HepG2 (cell line): ENCODE results near the gene BBS5. TPM values are rescaled to one million over a fixed set of nuclear protein-coding genes. Genes with fewer than 3 reads are reported as not detected.
A peak's percentile ranks its signal among the peaks of the same experiment; 100 is the strongest.

ENCODE experiments used
- AGO2 ChIP-seq: fragments of 200-400 bp; formaldehyde crosslinking; optimal IDR thresholded peaks from 2 replicates; pipeline ENCODE3; 2017; ENCODE audit warnings: mild to moderate bottlenecking, low read depth, low read length, moderate library complexity
- CBX1 ChIP-seq: IDR thresholded peaks from one replicate; pipeline ENCODE4 v1.6.1; 2016; ENCODE audit warnings: antibody characterized with exemption, low read depth
- CC2D1A ChIP-seq: sonication (generic); formaldehyde crosslinking; IDR thresholded peaks from 2 replicates; pipeline ENCODE4 v1.8.1; 2023; ENCODE audit warnings: mild to moderate bottlenecking, missing genetic modification reagents
- CEBPZ ChIP-seq: IDR thresholded peaks from 2 replicates; pipeline ENCODE4 v1.6.1; 2012; ENCODE audit warnings: low read length, improper control_type of control experiment
- GATAD2A ChIP-seq: IDR thresholded peaks from 2 replicates; pipeline ENCODE4 v1.6.1; 2016
- MAZ ChIP-seq, 2 experiments: sonication (generic) in 1 of 2; formaldehyde crosslinking in 1 of 2; IDR thresholded peaks; 2 replicates each; pipeline versions ENCODE4 v1.5.0 to v1.6.1; 2012 to 2020; ENCODE audit warnings: low read depth in 2 of 2, mild to moderate bottlenecking in 2 of 2, borderline replicate concordance in 1 of 2, improper control_type of control experiment in 1 of 2, low read length in 1 of 2, missing genetic modification reagents in 1 of 2, moderate library complexity in 1 of 2
- MBD4 ChIP-seq: IDR thresholded peaks from 2 replicates; pipeline ENCODE4 v1.6.1; 2012; ENCODE audit warnings: low read length, inconsistent platforms, borderline replicate concordance
- PHF8 ChIP-seq: sonication (generic); formaldehyde crosslinking; IDR thresholded peaks from 2 replicates; pipeline ENCODE4 v1.5.0; 2020; ENCODE audit warnings: missing genetic modification reagents
- SIX1 ChIP-seq: sonication (generic); formaldehyde crosslinking; IDR thresholded peaks from 2 replicates; pipeline ENCODE4 v1.4.0; 2020; ENCODE audit warnings: missing genetic modification reagents, borderline replicate concordance
- TRIM22 ChIP-seq: fragments of 450-650 bp; IDR thresholded peaks from 2 replicates; pipeline ENCODE4 v1.6.1; 2017
- XBP1 ChIP-seq: sonication (generic); formaldehyde crosslinking; IDR thresholded peaks from 2 replicates; pipeline ENCODE4 v1.5.0; 2020; ENCODE audit warnings: missing genetic modification reagents
- ZBTB20 ChIP-seq: sonication (generic); formaldehyde crosslinking; IDR thresholded peaks from 2 replicates; pipeline ENCODE4 v1.8.1; 2023; ENCODE audit warnings: missing genetic modification reagents, low read depth, mild to moderate bottlenecking, borderline replicate concordance
- ZFP82 ChIP-seq: sonication (generic); formaldehyde crosslinking; IDR thresholded peaks from 2 replicates; pipeline ENCODE4 v1.5.1; 2020; ENCODE audit warnings: mild to moderate bottlenecking, missing genetic modification reagents, borderline replicate concordance
- ZNF292 ChIP-seq: sonication (generic); formaldehyde crosslinking; IDR thresholded peaks from 2 replicates; pipeline ENCODE4 v1.8.1; 2022; ENCODE audit warnings: mild to moderate bottlenecking, low read depth, missing genetic modification reagents, borderline replicate concordance
- ZNF3 ChIP-seq: IDR thresholded peaks from 2 replicates; pipeline ENCODE4 v1.7.0; 2017; ENCODE audit warnings: inconsistent platforms
- ZNF331 ChIP-seq: sonication (generic); formaldehyde crosslinking; IDR thresholded peaks from 2 replicates; pipeline ENCODE4 v1.4.0; 2020; ENCODE audit warnings: missing genetic modification reagents
- ZNF34 ChIP-seq: sonication (generic); formaldehyde crosslinking; IDR thresholded peaks from 2 replicates; pipeline ENCODE4 v1.4.0; 2020; ENCODE audit warnings: mild to moderate bottlenecking, missing genetic modification reagents, borderline replicate concordance
- ZNF512 ChIP-seq: sonication (generic); formaldehyde crosslinking; IDR thresholded peaks from 2 replicates; pipeline ENCODE4 v1.4.0; 2020; ENCODE audit warnings: mild to moderate bottlenecking, missing genetic modification reagents
- ZNF792 ChIP-seq: IDR thresholded peaks from 2 replicates; pipeline ENCODE4 v1.6.1; 2016
- polyA plus RNA-seq, 8 experiments: library from polyadenylated mRNA; depleted of rRNA in 3 of 8; stranded (reverse) in 7 of 8; unstranded in 1 of 8; fragments of >200 nt; fragmentation: Illumina TruSeq in 4 of 8; extraction: Trizol in 4 of 8; gene quantifications; 2 replicates each; pipeline versions ENCODE4 v1.2.1 to v1.2.3, GENCODE V29; 2011 to 2016; ENCODE audit warnings: low read depth in 4 of 8, missing spikeins in 1 of 8, mixed read lengths in 1 of 8; ENCODE audit not compliant: insufficient read depth in 1 of 8
- total RNA-seq, 5 experiments: library from RNA; depleted of rRNA; stranded (reverse); fragments of >200 nt; fragmentation: Illumina TruSeq; extraction: Trizol; gene quantifications; 2 replicates each; pipeline ENCODE4 v1.2.3, GENCODE V29; 2016; ENCODE audit warnings: low read depth in 1 of 5
- TF ChIP-seq, protein P1 (sequence below): sonication (generic); formaldehyde crosslinking; IDR thresholded peaks from 2 replicates; pipeline ENCODE4 v1.4.0; 2020; ENCODE audit warnings: missing genetic modification reagents

The BBS5 gene
- total and polyA plus RNA-seq, 2 of the 13 experiments (the other 11 are each of a cell fraction or from before 2014, with no cell fraction given) = 1.8 to 4.5 TPM

GRCh38 chr2:169485650-169486138 lies 6.4 kb downstream of the BBS5 start (continued):
- no peak for TF ChIP-seq XBP1 (CRISPR knock-in tag)
- no peak for TF ChIP-seq ZBTB20
- TF ChIP-seq MAZ (IDR thresholded peaks at IDR 0.05; ENCODE audit: borderline replicate concordance, low read depth, low read length) = no peak
- TF ChIP-seq MAZ (CRISPR knock-in tag; IDR thresholded peaks at IDR 0.05; ENCODE audit: low read depth) = no peak
- no peak for TF ChIP-seq ZNF292 (CRISPR knock-in tag)
- TF ChIP-seq CEBPZ = no peak
- no peak; the same call in 1 of the 2 replicates for TF ChIP-seq ZNF331
- TF ChIP-seq, protein P1, sequence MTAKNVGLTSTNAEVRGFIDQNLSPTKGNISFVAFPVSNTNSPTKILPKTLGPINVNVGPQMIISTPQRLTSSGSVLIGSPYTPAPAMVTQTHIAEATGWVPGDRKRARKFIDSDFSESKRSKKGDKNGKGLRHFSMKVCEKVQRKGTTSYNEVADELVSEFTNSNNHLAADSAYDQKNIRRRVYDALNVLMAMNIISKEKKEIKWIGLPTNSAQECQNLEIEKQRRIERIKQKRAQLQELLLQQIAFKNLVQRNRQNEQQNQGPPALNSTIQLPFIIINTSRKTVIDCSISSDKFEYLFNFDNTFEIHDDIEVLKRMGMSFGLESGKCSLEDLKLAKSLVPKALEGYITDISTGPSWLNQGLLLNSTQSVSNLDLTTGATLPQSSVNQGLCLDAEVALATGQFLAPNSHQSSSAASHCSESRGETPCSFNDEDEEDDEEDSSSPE (CRISPR knock-in tag) = no peak
- no peak for TF ChIP-seq ZFP82 (CRISPR knock-in tag)
- TF ChIP-seq AGO2 = no peak
- TF ChIP-seq ZNF3 (CRISPR knock-in tag) = no peak
- TF ChIP-seq TRIM22 = no peak
- TF ChIP-seq MBD4 = no peak
- no peak for TF ChIP-seq ZNF34 (CRISPR knock-in tag)
- no peak for TF ChIP-seq CC2D1A (CRISPR knock-in tag)
- no peak for TF ChIP-seq CBX1
- TF ChIP-seq ZNF792 (CRISPR knock-in tag) = no peak
- TF ChIP-seq PHF8 = no peak
- no peak for TF ChIP-seq SIX1 (CRISPR knock-in tag)
- TF ChIP-seq GATAD2A (CRISPR knock-in tag) = peak; percentile 79
- no peak for TF ChIP-seq ZNF512
- TF ChIP-seq, all 625 proteins: peak for 54
